Lower leg skin (tissue), 3 donors: ENCODE measurements around the gene PIP5K1C.
A peak's percentile ranks its signal among the peaks of the same experiment; 100 is the strongest.

Experiments
- CTCF ChIP-seq, 3 donors: fragments of 450-650 bp; IDR thresholded peaks; one replicate each; pipeline ENCODE4 v1.5.1; 2016; ENCODE audit warnings: antibody characterized with exemption in 3 of 3, mild to moderate bottlenecking in 3 of 3, moderate library complexity in 2 of 3
- POLR2A ChIP-seq, 2 donors: fragments of 450-650 bp; IDR thresholded peaks; one replicate each; pipeline ENCODE4 v1.6.1; 2016 to 2017; ENCODE audit warnings: antibody characterized with exemption in 2 of 2, mild to moderate bottlenecking in 1 of 2, moderate library complexity in 1 of 2

- peak in 1 of 3 donors; percentile 27 for TF ChIP-seq CTCF (IDR thresholded peaks at IDR 0.05)
- TF ChIP-seq POLR2A (IDR thresholded peaks at IDR 0.05), result no peak
Observed at GRCh38 chr19:3626473-3627350, 73.6 kb downstream of the PIP5K1C start, which contains the start of gene CACTIN.
